MM.1S (cell line): ENCODE results near the gene PIK3C2G.
A peak's percentile ranks its signal among the peaks of the same experiment; 100 is the strongest.
"Not testable (repeated sequence)": the region's sequence is repeated elsewhere in the genome, so short reads cannot be mapped to it uniquely, and the experiment has no call there.

Experiments used
- DNase-seq: peaks from one replicate; pipeline ENCODE4 v3.0.0-alpha.2; 2015
- H2AFZ ChIP-seq: fragments of 300-600 bp; sonication (generic); 2 replicates; pipeline ENCODE4 v1.6.0; 2016; ENCODE audit warnings: antibody characterized with exemption, low read length
- H3F3A ChIP-seq: fragments of 300-600 bp; sonication (generic); 2 replicates; pipeline ENCODE4 v1.6.1; 2016; ENCODE audit warnings: mild to moderate bottlenecking, antibody characterized with exemption, low read length, moderate library complexity, mixed read lengths; ENCODE audit not compliant: insufficient read depth
- H3K27ac ChIP-seq: fragments of 300-600 bp; sonication (generic); 2 replicates; pipeline ENCODE4 v1.5.1; 2016; ENCODE audit warnings: mild to moderate bottlenecking, low read length
- H3K27me3 ChIP-seq: fragments of 300-600 bp; sonication (generic); replicated peaks from 2 replicates; pipeline ENCODE4 v1.6.0; 2016; ENCODE audit warnings: low read length; ENCODE audit not compliant: insufficient read depth
- H3K36me3 ChIP-seq: fragments of 300-600 bp; sonication (generic); replicated peaks from 2 replicates; pipeline ENCODE4 v1.6.1; 2016; ENCODE audit warnings: mild to moderate bottlenecking, low read length, mixed read lengths; ENCODE audit not compliant: insufficient read depth
- H3K4me1 ChIP-seq: fragments of 300-600 bp; sonication (generic); 2 replicates; pipeline ENCODE4 v1.6.1; 2016; ENCODE audit warnings: low read length, mixed read lengths
- H3K4me2 ChIP-seq: fragments of 300-600 bp; sonication (generic); 2 replicates; pipeline ENCODE4 v1.6.0; 2016; ENCODE audit warnings: low read depth, low read length
- H3K4me3 ChIP-seq: fragments of 300-600 bp; sonication (generic); 2 replicates; pipeline ENCODE4 v1.5.1; 2016; ENCODE audit warnings: low read length, mixed read lengths
- H3K79me2 ChIP-seq: fragments of 300-600 bp; sonication (generic); 2 replicates; pipeline ENCODE4 v1.6.1; 2016; ENCODE audit warnings: mixed run types, low read length, mixed read lengths
- H3K9ac ChIP-seq: fragments of 300-600 bp; sonication (generic); 2 replicates; pipeline ENCODE4 v1.6.1; 2016; ENCODE audit warnings: low read length, mixed read lengths
- H3K9me2 ChIP-seq: fragments of 300-600 bp; sonication (generic); replicated peaks from 2 replicates; pipeline ENCODE4 v1.6.1; 2016; ENCODE audit warnings: mild to moderate bottlenecking, low read length, mixed read lengths; ENCODE audit not compliant: insufficient read depth
- H3K9me3 ChIP-seq: fragments of 300-600 bp; sonication (generic); replicated peaks from 2 replicates; pipeline ENCODE4 v1.6.1; 2016; ENCODE audit warnings: mild to moderate bottlenecking, low read length, mixed read lengths; ENCODE audit not compliant: insufficient read depth
- H4K20me1 ChIP-seq: fragments of 300-600 bp; sonication (generic); 2 replicates; pipeline ENCODE4 v1.6.1; 2016; ENCODE audit warnings: mild to moderate bottlenecking, low read length, moderate library complexity, mixed read lengths; ENCODE audit not compliant: insufficient read depth
- CTCF ChIP-seq: fragments of 300-600 bp; sonication (generic); IDR thresholded peaks from 2 replicates; pipeline ENCODE4 v1.5.1; 2016; ENCODE audit warnings: antibody characterized with exemption, low read length, mixed read lengths
- EZH2 ChIP-seq: fragments of 300-600 bp; sonication (generic); optimal IDR thresholded peaks from 2 replicates; pipeline ENCODE3; 2017; ENCODE audit warnings: low read depth, mild to moderate bottlenecking, antibody characterized with exemption, low read length, mixed read lengths
- EZH2phosphoT487 ChIP-seq: fragments of 300-600 bp; sonication (generic); IDR thresholded peaks from 2 replicates; pipeline ENCODE4 v1.6.1; 2018; ENCODE audit warnings: antibody characterized with exemption, low read length

Gene PIK3C2G

DNA sequence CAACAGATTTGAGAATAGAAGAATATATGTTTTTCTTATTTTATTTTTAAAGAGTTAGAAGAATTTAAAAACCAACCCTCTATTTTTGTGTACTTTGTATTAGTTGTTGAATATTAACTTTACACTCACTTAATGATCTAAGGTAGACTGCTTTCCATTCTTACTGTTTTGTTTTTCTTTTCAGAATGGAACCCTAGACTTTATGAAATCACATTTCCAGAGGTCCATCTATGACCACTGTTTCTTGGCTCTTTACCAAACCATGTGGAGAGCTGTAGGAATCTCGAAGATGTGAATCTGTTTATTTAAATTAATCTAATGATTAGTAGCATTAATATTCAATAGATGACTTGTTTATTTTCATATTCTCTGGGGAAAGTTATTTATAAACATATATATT lies 7.2 kb upstream of the PIK3C2G start:
- 0 out of 2 replicates have a peak, but pooled peaks cover 5% of the 10 kb centered on the region for H3F3A ChIP-seq
- H3K27ac ChIP-seq, result peak overlapping the region; percentile 48; the same call in 1 of the 2 replicates
- no peak for DNase-seq
- H3K9me3 ChIP-seq, result no peaks in the 10 kb centered on the region
- peaks cover 27% of the 10 kb centered on the region for H3K4me1 ChIP-seq
- no peak overlapping the region for H2AFZ ChIP-seq
- peak overlapping the region; percentile 47; the same call in 1 of the 2 replicates for H3K4me2 ChIP-seq
- no peaks in the 10 kb centered on the region for H3K9me2 ChIP-seq
- no peak overlapping the region for H3K9ac ChIP-seq
- no peaks in the 10 kb centered on the region for H3K79me2 ChIP-seq
- no peak overlapping the region for H3K4me3 ChIP-seq
- no peak for TF ChIP-seq EZH2phosphoT487
- no peak for TF ChIP-seq CTCF
- no peak for TF ChIP-seq EZH2
- no peaks in the 10 kb centered on the region for H3K36me3 ChIP-seq
- no peaks in the 10 kb centered on the region for H4K20me1 ChIP-seq
- H3K27me3 ChIP-seq, result no peaks in the 10 kb centered on the region

GRCh38 chr12:18255004-18255403 lies 6.3 kb upstream of the PIK3C2G start:
- not testable (repeated sequence) for H3K27ac ChIP-seq

DNA sequence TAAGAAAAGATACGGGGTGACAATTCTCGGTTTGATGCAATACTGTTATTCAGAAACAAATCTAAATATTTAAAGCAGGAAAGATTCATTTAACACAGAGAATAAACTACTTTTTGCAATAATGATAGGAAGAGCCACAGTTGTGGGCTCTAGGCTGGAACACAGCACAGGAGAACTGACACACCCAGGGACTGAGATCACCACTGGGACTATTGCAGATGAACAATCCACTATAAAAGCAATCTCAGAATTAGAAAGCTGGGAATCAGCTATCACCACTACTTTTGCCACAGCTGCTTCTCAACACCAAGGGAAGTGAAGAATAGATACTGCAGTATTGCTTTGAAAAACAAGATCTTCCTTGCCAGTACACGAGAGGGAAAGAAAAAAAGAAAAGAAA lies 4.1 kb upstream of the PIK3C2G start:
- Histone ChIP-seq H3K27me3 (no peaks in the 10 kb centered on the region), H3K9me2 (no peaks in the 10 kb centered on the region), H3K9me3 (no peaks in the 10 kb centered on the region), H4K20me1 (no peaks in the 10 kb centered on the region), H3F3A (0 out of 2 replicates have a peak, but pooled peaks cover 5% of the 10 kb centered on the region), H3K36me3 (no peaks in the 10 kb centered on the region), H3K4me2 (peak overlapping the region; percentile 24; the same call in 1 of the 2 replicates), H3K79me2 (no peaks in the 10 kb centered on the region), H3K9ac (no peak overlapping the region), H2AFZ (0 out of 2 replicates have a peak overlapping the region, but pooled peaks have one; percentile 25), H3K27ac (no peak overlapping the region), H3K4me3 (no peak overlapping the region), H3K4me1 (peaks cover 14% of the 10 kb centered on the region)
- TF ChIP-seq CTCF (no peak), EZH2 (no peak), EZH2phosphoT487 (no peak)
- no peak for DNase-seq

More at GRCh38 chr12:18255004-18255403, 6.3 kb upstream of the PIK3C2G start:
- H3K79me2 ChIP-seq, H3K4me2 ChIP-seq, H3K4me3 ChIP-seq, H2AFZ ChIP-seq, H3K9me3 ChIP-seq, H3F3A ChIP-seq, H3K9ac ChIP-seq, H3K36me3 ChIP-seq, DNase-seq, H3K9me2 ChIP-seq, H4K20me1 ChIP-seq, H3K27me3 ChIP-seq: not testable (repeated sequence)
- H3K4me1 ChIP-seq, result peaks cover 27% of the 10 kb centered on the region

GRCh38 chr12:18258929-18259328 lies 2.4 kb upstream of the PIK3C2G start:
- no peak overlapping the region for H3K9ac ChIP-seq
- H3F3A ChIP-seq, result 0 out of 2 replicates have a peak, but pooled peaks cover 1% of the 10 kb centered on the region
- no peaks in the 10 kb centered on the region for H3K79me2 ChIP-seq
- no peak overlapping the region for H3K27ac ChIP-seq
- H3K36me3 ChIP-seq, result no peaks in the 10 kb centered on the region
- DNase-seq, result no peak
- H3K4me1 ChIP-seq, result peaks cover 8% of the 10 kb centered on the region; the same call in 1 of the 2 replicates
- no peak overlapping the region for H2AFZ ChIP-seq
- H3K4me3 ChIP-seq, result no peak overlapping the region
- TF ChIP-seq EZH2phosphoT487 (no peak), EZH2 (no peak), CTCF (no peak)
- H3K27me3 ChIP-seq, result no peaks in the 10 kb centered on the region
- no peaks in the 10 kb centered on the region for H4K20me1 ChIP-seq
- H3K9me2 ChIP-seq, result no peaks in the 10 kb centered on the region
- no peaks in the 10 kb centered on the region for H3K9me3 ChIP-seq
- no peak overlapping the region for H3K4me2 ChIP-seq
